ENCODE data around the gene UNC5B.
A peak's percentile ranks its signal among the peaks of the same experiment; 100 is the strongest.

UNC5B gene

GRCh38 chr10:71325267-71325666, 112.9 kb downstream of the UNC5B start:
- no peak for DNase-seq

DNA sequence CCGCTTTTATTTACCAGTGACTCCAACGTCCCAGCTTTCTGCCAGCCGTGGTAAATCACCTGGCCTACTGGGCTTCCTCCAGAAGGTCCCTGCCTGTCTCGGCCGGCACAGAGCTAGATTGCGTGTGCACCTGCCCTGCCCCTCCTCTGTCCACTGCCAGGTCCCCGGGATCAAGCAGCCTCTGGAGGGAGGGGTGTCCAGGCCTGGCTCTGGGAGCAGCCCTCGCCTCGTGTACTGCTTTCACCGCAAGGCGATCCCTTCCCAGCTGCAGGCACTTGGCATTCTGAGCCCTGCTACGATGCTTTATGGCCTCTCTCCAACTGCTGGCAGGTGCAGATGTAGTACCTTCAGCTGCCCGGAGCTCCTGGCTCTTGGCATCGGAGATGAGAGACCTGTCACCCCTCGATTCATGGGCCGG, 114.1 kb downstream of the UNC5B start:
- DNase-seq: peak; percentile 83

- DNase-seq: no peak
Measured at GRCh38 chr10:71330789-71331404, 118.5 kb downstream of the UNC5B start.

GRCh38 chr10:71331736-71332135, 119.4 kb downstream of the UNC5B start:
- peak; percentile 60 for DNase-seq

DNA sequence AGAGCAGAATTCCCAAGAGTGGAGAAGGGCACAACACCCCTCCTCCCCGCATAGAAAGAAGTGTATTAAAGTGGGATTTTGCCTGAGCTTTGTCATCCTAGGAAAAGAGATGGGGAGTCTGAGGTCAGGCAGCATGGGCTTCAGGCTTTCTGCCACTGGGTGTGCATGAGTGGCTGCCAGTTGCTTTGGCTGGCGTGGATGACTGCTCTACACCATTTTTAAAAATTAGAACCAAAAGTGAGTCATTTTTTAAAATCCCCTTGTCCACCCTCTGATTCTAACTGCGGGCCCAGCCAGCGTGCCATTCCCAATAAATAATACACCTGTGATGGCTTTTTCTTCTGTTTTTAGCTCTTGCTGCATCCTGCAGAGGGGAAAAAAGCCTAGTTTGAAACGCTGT, 120.1 kb downstream of the UNC5B start:
- DNase-seq: no peak

DNA sequence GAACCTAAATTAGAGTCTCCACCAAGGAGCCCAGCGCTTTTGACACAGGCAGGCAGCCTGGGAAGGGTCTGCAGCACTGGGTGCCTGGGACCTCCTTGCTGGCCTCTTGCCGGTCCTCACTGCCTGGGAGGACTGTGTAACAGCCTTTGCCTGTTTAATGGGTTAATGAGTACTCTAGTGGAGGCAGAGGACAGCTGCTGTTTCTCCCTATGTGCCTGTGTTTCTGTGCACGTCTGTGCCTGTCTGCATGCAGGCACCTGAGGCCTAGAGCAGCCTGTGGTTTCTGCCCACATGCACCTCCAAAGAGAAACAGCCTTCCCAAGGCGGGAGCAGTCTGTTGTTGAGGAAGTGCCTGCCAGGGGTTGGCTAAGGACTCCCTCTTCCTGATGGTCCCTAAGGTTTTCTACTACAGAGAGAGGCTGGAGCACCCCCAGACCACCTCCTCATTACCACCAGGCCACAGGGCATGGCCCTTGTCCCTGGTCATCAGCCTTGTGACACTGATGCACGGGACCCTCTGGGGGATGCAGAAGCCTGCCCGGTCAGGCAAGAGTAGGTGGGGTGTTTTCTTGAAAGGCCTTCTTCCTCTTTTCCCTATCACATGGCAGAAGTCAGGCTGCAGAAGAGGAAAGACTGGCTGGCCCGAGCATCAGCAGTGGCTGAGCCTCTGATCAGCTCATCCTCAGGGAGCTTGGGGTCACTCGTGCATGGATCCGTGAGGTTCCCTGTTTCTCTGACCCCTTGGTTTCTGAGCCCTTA, 120.9 kb downstream of the UNC5B start:
- DNase-seq: peak; percentile 59

DNA sequence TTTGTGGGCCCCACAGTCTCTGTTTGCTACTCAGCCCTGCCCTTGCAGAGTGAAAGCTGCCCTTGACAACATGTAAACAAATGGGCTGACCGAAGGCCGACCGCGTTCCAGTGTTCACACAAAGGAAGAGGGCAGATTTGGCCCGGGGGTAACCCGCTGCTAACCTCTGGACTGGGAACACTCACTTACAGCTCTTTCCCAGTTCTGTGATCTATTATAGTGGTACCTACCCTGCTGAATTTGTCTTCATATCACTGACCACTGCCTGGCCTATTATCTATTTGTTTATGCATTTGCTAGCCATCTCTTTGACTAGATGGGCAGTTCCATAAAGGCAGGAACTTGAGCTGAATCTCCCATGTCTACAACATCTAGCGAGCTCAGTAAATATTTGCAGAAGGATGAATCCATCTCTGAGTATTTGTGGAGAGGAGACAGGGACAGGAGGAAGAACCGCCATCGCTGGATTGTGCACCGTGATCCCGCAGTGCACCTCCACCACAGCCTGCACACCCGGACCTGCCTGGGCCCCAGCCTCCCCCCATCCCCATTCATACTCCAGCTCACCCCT, 121.9 kb downstream of the UNC5B start:
- DNase-seq: peak; percentile 47

- no peak for DNase-seq
Measured at GRCh38 chr10:71335173-71335708, 122.9 kb downstream of the UNC5B start.

GRCh38 chr10:71336632-71337031, 124.3 kb downstream of the UNC5B start:
- DNase-seq: no peak

DNA sequence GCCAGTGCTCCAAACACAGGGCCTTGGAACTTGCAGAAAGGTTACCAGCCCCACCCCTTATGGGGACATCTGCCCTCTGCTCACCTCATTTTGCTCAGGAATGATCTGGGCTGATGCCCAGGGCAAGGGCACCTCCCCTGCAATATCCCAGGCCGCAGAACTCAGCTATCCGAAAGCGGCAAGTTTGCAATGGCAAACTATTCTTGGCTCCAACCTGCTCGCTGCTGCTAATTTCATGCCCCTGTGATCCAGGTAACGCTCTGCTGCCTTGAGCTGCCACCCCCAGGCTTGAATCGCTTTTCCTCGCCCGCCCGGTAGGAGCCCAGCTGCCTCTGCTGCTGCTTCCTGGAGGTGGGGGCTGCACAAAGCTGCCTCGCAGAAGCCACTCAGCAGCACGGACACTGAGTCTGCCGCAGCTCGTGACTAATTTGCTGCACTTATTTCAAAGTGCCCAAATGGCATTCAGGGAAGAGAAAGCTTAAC, 124.9 kb downstream of the UNC5B start:
- no peak for DNase-seq

GRCh38 chr10:71338728-71339495, 126.5 kb downstream of the UNC5B start:
- no peak for DNase-seq

DNA sequence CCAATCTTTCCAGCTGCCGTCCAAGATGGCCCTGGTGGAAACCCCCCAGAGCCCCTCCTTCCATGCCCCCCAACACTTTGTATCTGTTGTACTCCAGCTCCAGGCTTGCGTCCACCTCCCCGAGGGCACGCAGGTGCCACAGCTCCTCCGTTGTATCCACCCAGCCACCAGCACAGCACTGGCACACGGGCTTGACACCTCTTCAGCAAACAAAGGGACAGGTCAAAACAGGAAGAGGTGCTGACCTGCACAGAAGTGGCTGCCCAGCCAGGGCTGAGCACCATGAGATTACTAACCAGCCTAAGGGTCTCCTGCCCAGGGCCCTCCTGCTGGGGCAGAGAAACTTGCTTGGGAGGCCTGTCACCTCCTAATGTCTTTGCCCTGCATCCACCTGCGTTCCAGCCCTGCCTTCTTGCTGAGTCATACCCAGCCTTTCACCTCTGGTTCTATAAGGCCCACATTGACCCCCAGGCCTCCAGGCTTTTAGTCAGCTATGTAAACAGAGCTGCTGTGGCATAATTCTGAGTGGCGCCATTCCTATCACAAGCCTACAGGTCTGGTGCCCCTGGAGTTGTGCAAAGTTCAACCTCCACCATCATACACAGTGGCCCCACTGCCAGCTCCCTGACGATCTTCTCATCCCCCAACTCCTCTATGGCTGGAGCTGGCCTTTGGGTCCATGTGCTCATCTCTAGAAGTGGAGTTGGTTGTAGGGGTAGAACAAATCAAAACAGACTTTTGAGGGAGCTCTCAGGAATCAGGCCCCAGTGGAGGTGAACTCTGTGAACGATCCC, 127.6 kb downstream of the UNC5B start:
- DNase-seq: no peak

DNA sequence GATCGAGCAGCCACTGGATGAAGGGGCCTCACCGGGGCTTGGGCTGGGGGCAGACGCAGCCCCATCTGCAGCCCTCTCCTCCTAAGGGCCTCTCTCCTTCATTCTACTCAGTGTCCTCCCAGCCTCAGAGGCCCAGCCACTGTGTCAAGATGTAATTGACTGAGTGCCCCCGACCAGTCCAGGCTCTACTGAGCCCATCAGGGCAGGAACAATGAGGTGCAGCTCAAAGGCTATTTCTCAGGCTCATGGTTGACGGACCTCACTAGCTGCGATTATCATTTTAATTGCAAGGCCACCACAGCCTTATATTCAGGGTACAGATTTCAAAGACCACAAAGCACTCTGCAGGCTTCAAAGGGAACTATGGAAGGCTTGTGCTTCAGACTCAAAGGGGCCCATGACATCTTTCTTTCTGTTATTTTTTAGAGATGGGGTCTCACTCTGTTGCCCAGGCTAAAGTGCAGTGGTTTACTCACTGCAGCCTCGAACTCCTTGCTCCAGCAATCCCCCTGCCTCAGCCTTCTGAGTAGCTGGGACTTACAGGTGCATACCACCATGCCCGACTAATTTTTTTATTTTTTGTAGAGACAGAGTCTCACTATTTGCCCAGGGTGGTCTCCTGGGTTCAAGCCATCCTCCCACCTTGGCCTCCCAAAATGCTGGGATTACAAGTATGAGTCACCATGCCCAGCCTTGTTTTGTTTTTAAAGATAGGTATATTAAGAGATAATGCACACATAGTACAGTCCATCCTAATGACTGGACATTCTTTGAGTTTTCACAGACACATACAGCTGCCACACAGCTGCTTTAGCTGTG, 130.4 kb downstream of the UNC5B start:
- no peak for DNase-seq

DNA sequence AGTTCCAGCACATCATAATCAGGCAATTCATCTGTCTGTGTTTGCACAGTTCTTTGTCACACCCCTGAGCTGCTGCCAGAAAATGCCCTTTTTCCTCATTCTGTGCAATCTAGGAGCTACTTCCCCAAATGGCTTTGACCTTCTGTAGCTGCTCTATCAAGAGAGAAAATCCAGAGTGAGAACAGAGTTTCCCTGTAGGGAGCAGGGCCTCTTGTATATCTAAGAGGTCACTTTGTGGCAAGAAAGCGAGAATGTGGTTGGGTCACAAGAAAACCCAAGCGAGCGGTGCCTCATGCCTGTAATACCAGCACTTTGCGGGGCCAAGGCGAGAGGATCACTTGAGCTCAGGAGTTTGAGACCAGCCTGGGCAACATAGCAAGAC, 131.0 kb downstream of the UNC5B start:
- no peak for DNase-seq

GRCh38 chr10:71344154-71344925, 132.0 kb downstream of the UNC5B start:
- DNase-seq: no peak

GRCh38 chr10:71344993-71345480, 132.7 kb downstream of the UNC5B start:
- peak; percentile 45 for DNase-seq

GRCh38 chr10:71345694-71346093, 133.3 kb downstream of the UNC5B start:
- no peak for DNase-seq

DNA sequence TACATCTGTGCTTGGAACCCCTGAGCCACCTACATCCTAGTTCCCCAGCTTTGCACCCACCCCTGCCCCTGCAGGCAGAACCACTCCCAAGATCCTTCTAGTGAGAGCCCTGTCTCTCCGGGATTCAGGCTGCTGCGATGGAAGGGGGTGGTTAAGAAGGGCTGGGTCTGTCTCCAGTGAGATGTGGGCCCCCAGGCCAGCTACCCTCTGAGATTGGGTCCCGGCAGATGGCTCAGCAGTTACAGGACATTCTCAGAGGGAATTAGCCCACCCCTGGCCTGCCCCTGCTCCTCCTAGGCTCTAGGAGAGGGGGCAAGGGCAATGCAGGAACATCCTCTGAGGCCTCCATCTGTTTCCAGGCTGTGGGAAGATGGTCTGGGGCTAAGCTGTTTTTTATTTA, 134.4 kb downstream of the UNC5B start:
- no peak for DNase-seq

- DNase-seq: peak; percentile 63
Measured at GRCh38 chr10:71347587-71348395, 135.4 kb downstream of the UNC5B start.
